EL (cell line): ENCODE data around the gene ZNF146.
"Not testable (repeated sequence)": the region's sequence is repeated elsewhere in the genome, so short reads cannot be mapped to it uniquely, and the experiment has no call there.

Experiments
- DNase-seq: peaks from one replicate; pipeline ENCODE4 v3.0.0-alpha.2; 2016

ZNF146 gene

GRCh38 chr19:36214386-36215275, at the start of gene ZNF146, which contains the start of gene ZNF565:
ZNF146 (plus strand) TSS chr19:36215106; CDS start chr19:36236441, 21,335 bp downstream.
ZNF565 (minus strand) TSS chr19:36214665; CDS start chr19:36201985, 12,680 bp downstream.
- DNase-seq: peak; percentile 98

- no peak for DNase-seq
Measured at GRCh38 chr19:36169084-36169760, 45.7 kb upstream of the ZNF146 start.

- no peak for DNase-seq
Measured at GRCh38 chr19:36172852-36173251, 42.1 kb upstream of the ZNF146 start.

GRCh38 chr19:36173846-36174245, 41.1 kb upstream of the ZNF146 start:
- not testable (repeated sequence) for DNase-seq

GRCh38 chr19:36179077-36179476, 35.8 kb upstream of the ZNF146 start:
- DNase-seq: not testable (repeated sequence)

- DNase-seq: peak; percentile 69
Measured at GRCh38 chr19:36182612-36183244, 32.2 kb upstream of the ZNF146 start.

- no peak for DNase-seq
Measured at GRCh38 chr19:36183245-36183628, 31.7 kb upstream of the ZNF146 start.

GRCh38 chr19:36186722-36187121, 28.2 kb upstream of the ZNF146 start:
- not testable (repeated sequence) for DNase-seq

GRCh38 chr19:36196249-36196648, 18.7 kb upstream of the ZNF146 start:
- DNase-seq: no peak

- DNase-seq: no peak
Measured at GRCh38 chr19:36198119-36198518, 16.8 kb upstream of the ZNF146 start.

- DNase-seq: no peak
Measured at GRCh38 chr19:36201684-36202083, 13.2 kb upstream of the ZNF146 start.

GRCh38 chr19:36203293-36203692, 11.6 kb upstream of the ZNF146 start:
- no peak for DNase-seq

- DNase-seq: no peak
Measured at GRCh38 chr19:36207605-36208252, 7.2 kb upstream of the ZNF146 start.

- no peak for DNase-seq
Measured at GRCh38 chr19:36209372-36209771, 5.5 kb upstream of the ZNF146 start.

GRCh38 chr19:36210497-36210896, 4.4 kb upstream of the ZNF146 start:
- no peak for DNase-seq

GRCh38 chr19:36212895-36213294, 2.0 kb upstream of the ZNF146 start:
- no peak for DNase-seq

- DNase-seq: peak; percentile 28
Measured at GRCh38 chr19:36215276-36216123, 594 bp downstream of the ZNF146 start.

GRCh38 chr19:36221474-36221873, 6.6 kb downstream of the ZNF146 start:
- no peak for DNase-seq

- no peak for DNase-seq
Measured at GRCh38 chr19:36222503-36222902, 7.6 kb downstream of the ZNF146 start.

GRCh38 chr19:36225219-36225892, 10.4 kb downstream of the ZNF146 start:
- DNase-seq: peak; percentile 61

- DNase-seq: not testable (repeated sequence)
Measured at GRCh38 chr19:36233626-36234025, 18.7 kb downstream of the ZNF146 start.
